ENCODE data around the gene MRPL23. TPM values are rescaled to one million over a fixed set of nuclear protein-coding genes. Genes with fewer than 3 reads are reported as not detected.

MRPL23 gene
- total and polyA plus RNA-seq, 2 of the 8 experiments (the other 6 are each of a cell fraction or from before 2014, with no cell fraction given): 86.4 to 244 TPM

GRCh38 chr11:1906611-1907423 lies 40.3 kb upstream of the MRPL23 start:
- Histone ChIP-seq H4K5ac (ENCODE audit: insufficient read length, low read depth, low read length) (no peak overlapping the region), H2BK5ac (ENCODE audit: low read depth, low read length) (peak overlapping the region; percentile 60; the same call in 1 of the 2 replicates), H2BK12ac (ENCODE audit: low read depth, low read length) (peak overlapping the region; percentile 75; the same call in 1 of the 2 replicates), H3K18ac (ENCODE audit: extremely low read depth, low read length) (peak overlapping the region; percentile 60), H3K4me1 (replicated peaks in 1 of 4; ENCODE audit: control insufficient read depth in 3 of 4, insufficient read depth in 4 of 4, low read length in 3 of 4) (peaks cover 2 to 10% (median 6%) of the 10 kb centered on the region in 4 experiments; a peak in 6 of 7 replicates), H3K36me3 (ENCODE audit: control insufficient read depth in 2 of 4, insufficient read depth in 4 of 4, low read length in 3 of 4) (no peaks in the 10 kb centered on the region), H3K27ac (ENCODE audit: low read depth, low read length) (no peak overlapping the region), H3K4ac (replicated peaks; ENCODE audit: insufficient read length, low read depth, low read length) (no peak overlapping the region), H2AFZ (ENCODE audit: low read length) (peak overlapping the region; percentile 70), H4K8ac (ENCODE audit: extremely low read depth, insufficient read depth, low read length) (no peak overlapping the region; the same call in 1 of the 2 replicates), H2BK15ac (ENCODE audit: low read length) (peak overlapping the region; percentile 81; the same call in 1 of the 2 replicates), H3K4me3 (ENCODE audit: extremely low read depth in 1 of 4, insufficient read depth in 2 of 4, low read depth in 3 of 4, low read length in 4 of 4) (no peak overlapping the region), H3K79me2 (ENCODE audit: control insufficient read depth in 1 of 2, insufficient read depth in 2 of 2, low read length in 2 of 2) (no peaks in the 10 kb centered on the region), H4K91ac (replicated peaks; ENCODE audit: insufficient read length, low read length) (no peak overlapping the region), H3K56ac (replicated peaks; ENCODE audit: insufficient read length, low read depth, low read length) (no peak overlapping the region), H3K9ac (replicated peaks in 1 of 4; ENCODE audit: extremely low read depth in 1 of 4, low read depth in 3 of 4, low read length in 3 of 4) (no peak overlapping the region), H2BK20ac (ENCODE audit: low read length) (peak overlapping the region; percentile 72; the same call in 1 of the 2 replicates), H3K27me3 (replicated peaks in 1 of 4; ENCODE audit: control insufficient read depth in 3 of 4, extremely low read depth in 1 of 4, insufficient read depth in 3 of 4, low read length in 3 of 4) (peaks cover 0 to 3% (median 2%) of the 10 kb centered on the region in 4 experiments; a peak in 1 of 7 replicates), H3K9me3 (ENCODE audit: insufficient read depth in 2 of 2, low read depth in 1 of 2, low read length in 1 of 2) (no peaks in the 10 kb centered on the region), H2BK120ac (replicated peaks; ENCODE audit: low read depth, low read length) (no peak overlapping the region), H3K79me1 (ENCODE audit: low read depth, low read length) (no peaks in the 10 kb centered on the region), H3K23me2 (ENCODE audit: low read depth, low read length) (no peaks in the 10 kb centered on the region), H3K23ac (ENCODE audit: insufficient read length) (no peak overlapping the region), H3K4me2 (ENCODE audit: insufficient read depth in 1 of 2, low read depth in 2 of 2, low read length in 2 of 2) (no peak overlapping the region), H2AK5ac (ENCODE audit: low read depth, low read length) (no peak overlapping the region), H4K20me1 (replicated peaks in 1 of 2; ENCODE audit: control insufficient read depth in 1 of 2, insufficient read depth in 2 of 2, low read length in 2 of 2) (no peaks in the 10 kb centered on the region), H3K14ac (ENCODE audit: insufficient read length) (no peak overlapping the region)
- DNase-seq (ENCODE audit: low read depth in 1 of 2, low spot score in 2 of 2) (no peak), FAIRE-seq (no peak)
- POLR2A ChIA-PET (ENCODE audit: partially characterized antibody): no interaction called here
- WGBS, 2 experiments (ENCODE audit: extremely low coverage in 1 of 2, insufficient coverage in 1 of 2, insufficient read length in 1 of 2, insufficient replicate concordance in 2 of 2, low coverage in 1 of 2, low lambda C conversion rate in 2 of 2, missing lambda C conversion rate in 1 of 2): 75% methylated on average over 14 of the region's 14 CpGs; no CpG with 5 or more reads in 1 of the 2 experiments
- CTCF ChIA-PET (ENCODE audit: partially characterized antibody): interaction anchor here (0.9 to 4.1 kb wide), 15 partner anchors 9 to 261 kb away, joined by 3 to 28 read pairs (median 6); partner anchors contain the start of gene MRPL23
- no peak for TF ChIP-seq PHF8 (conservative IDR thresholded peaks at IDR 0.05; ENCODE audit: low read depth, low read length)
- no peak for TF ChIP-seq KDM1A (IDR thresholded peaks at IDR 0.05; ENCODE audit: borderline replicate concordance, low read length)
- TF ChIP-seq E2F6 (IDR thresholded peaks at IDR 0.05): peak; percentile 69

Measured in H1 (cell line).